Mammary epithelial cell (primary cell): ENCODE measurements around the gene ZC3H18.

Experiments
- EZH2 ChIP-seq: IDR thresholded peaks from 2 replicates; pipeline ENCODE4 v1.6.1; 2012; ENCODE audit warnings: low read length, inconsistent platforms, borderline replicate concordance
- TF ChIP-seq, protein P1 (sequence below), 2 donors: IDR thresholded peaks in 1 of 2; conservative IDR thresholded peaks in 1 of 2; 2 replicates each; pipeline ENCODE4 v1.5.1; 2011 to 2012; ENCODE audit warnings: inconsistent platforms in 2 of 2, low read length in 2 of 2, mild to moderate bottlenecking in 2 of 2, control low read depth in 1 of 2, low read depth in 1 of 2; ENCODE audit not compliant: insufficient read depth in 1 of 2; ENCODE audit errors: extremely low read depth in 1 of 2

DNA sequence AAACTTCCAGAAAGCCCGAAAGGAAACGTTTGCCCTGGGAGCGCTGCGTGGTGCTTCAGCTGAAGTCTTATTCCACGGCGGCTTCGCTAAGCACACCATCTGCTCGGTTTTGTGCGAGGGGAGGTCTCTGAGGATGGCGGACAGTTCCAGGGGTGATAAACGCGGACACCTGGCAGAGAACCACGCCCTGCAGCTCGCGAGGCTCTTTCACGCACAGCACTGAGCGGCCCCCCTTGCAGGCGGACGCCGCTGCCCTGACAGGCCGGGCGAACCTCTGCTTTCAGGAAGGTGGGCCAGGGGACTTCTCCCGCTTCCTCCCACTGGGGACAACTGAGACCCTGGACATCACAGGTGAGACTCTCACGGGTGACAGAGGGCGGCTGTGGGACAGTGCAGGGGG, 89.0 kb downstream of the ZC3H18 start:
- TF ChIP-seq, protein P1, sequence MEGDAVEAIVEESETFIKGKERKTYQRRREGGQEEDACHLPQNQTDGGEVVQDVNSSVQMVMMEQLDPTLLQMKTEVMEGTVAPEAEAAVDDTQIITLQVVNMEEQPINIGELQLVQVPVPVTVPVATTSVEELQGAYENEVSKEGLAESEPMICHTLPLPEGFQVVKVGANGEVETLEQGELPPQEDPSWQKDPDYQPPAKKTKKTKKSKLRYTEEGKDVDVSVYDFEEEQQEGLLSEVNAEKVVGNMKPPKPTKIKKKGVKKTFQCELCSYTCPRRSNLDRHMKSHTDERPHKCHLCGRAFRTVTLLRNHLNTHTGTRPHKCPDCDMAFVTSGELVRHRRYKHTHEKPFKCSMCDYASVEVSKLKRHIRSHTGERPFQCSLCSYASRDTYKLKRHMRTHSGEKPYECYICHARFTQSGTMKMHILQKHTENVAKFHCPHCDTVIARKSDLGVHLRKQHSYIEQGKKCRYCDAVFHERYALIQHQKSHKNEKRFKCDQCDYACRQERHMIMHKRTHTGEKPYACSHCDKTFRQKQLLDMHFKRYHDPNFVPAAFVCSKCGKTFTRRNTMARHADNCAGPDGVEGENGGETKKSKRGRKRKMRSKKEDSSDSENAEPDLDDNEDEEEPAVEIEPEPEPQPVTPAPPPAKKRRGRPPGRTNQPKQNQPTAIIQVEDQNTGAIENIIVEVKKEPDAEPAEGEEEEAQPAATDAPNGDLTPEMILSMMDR (conservative IDR thresholded peaks at IDR 0.05 in 1 of 2, IDR thresholded peaks at IDR 0.05 in 1 of 2; ENCODE audit: extremely low read depth in 1 of 2, insufficient read depth in 1 of 2, low read depth in 1 of 2, low read length in 2 of 2): no peak
- no peak for TF ChIP-seq EZH2
